GM19455 (cell line): ENCODE measurements around the gene C8A.

ENCODE experiments used
- ATAC-seq: cut with Tn5 transposase; IDR thresholded peaks from one replicate; pipeline ENCODE4 v1.9.1; 2021; ENCODE audit not compliant: unreplicated experiment

The C8A gene

DNA sequence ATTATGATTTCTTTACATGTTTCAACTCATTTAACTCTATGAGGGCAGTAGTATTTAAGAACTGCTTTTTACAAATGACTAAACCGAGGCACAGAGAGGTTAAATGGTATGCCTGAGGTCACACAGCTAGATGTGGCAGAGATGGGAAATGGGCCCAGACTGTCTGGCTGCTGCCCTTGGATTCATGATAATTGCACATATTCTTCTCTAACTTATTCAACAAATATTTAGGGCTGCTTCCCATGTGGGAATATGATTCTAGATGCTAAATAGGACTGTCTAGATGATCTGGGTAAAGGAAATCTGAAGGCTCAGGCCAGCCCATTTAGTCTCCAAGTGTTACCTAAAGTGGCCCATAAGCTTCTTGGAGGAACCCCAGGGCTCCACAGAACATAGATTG is 26.2 kb downstream of the C8A start:
- no peak for ATAC-seq

DNA sequence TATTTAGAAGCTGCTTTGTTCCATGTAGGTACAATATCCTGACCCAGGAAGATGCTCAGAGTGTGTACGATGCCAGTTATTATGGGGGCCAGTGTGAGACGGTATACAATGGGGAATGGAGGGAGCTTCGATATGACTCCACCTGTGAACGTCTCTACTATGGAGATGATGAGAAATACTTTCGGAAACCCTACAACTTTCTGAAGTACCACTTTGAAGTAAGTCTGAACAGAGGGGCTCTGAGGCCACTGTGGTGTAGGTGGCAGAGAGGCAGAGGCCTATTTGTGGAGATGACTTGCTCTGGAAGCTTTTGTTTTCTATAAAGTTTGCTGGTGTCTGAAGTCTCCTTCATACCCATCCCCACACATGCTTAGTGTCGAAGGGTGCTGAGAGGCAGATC is 26.8 kb downstream of the C8A start:
- no peak for ATAC-seq

DNA sequence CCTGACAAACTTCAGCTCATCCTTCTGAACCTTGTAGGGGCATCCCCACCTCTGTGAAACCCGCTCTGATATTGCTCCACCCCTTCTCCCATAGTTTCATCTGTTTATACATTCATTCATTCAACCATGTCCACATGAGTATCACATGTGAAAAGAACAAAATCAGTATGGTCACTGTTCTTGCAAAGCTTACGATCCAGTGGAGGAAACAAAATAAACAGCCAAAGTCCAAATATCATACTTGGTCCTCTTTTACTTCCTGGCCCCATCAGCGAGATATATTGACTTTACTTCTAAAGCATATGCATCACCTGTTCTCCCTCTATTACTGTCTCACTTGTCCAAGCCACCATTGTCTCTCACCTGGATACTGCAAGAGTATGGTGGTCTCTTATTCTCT is 35.6 kb downstream of the C8A start:
- ATAC-seq = no peak

DNA sequence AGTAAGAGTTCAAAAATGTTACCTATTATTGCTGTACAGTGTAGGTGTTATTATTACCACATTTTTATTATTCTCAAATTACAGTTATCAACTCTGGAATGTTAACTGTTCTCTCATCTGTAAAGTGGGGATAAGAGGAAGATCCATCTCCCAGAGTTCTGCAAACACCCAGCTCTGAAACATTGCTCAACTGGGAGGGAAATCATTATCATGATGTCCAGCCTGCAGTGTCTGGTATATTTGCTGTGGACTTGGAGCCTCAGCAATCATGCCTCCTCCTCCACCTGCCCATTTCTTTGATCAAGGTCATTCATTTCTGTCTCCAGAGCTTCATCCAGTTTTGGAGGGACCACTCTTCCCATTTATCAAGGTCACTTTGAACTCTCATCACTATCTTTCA is 39.4 kb downstream of the C8A start:
- no peak for ATAC-seq

DNA sequence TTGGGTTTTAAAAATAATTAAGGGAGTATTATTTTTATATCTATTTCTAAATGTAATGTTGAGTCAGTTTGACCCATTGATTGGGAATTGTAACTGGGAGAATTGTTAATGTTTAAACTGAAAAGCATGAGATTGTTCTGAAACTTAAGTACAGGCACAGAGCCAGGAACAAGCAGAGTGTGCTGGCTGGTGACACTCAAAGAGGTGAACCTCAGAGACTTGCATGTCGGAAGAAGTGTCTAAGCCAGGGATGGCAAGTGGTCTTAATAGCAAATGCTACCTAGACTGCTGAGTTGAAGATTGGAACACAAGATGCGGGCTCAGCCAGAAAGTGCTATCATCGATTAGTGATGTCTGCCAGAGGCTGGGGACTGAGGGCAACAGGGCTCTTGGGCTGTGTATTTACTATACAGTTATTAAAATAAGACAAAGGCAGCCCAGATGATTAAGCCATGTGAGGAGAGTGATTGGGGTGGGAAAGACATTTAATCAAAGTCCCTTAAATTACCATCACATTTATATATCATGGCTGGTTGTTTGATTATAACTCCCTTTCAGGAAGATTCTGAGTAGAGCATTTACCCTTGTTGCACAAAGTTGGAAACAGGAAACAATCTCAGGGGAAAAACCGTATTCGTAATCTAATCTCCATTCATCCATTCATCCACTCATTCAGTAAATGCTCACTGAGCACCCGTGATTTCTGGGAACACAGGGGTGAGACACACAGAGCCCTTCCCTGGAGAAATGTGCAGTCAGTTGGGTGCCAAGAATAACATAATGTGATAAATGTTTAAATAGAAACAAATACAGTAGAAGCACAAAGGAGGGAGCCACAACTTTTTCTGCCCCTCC is 42.8 kb downstream of the C8A start:
- no peak for ATAC-seq

DNA sequence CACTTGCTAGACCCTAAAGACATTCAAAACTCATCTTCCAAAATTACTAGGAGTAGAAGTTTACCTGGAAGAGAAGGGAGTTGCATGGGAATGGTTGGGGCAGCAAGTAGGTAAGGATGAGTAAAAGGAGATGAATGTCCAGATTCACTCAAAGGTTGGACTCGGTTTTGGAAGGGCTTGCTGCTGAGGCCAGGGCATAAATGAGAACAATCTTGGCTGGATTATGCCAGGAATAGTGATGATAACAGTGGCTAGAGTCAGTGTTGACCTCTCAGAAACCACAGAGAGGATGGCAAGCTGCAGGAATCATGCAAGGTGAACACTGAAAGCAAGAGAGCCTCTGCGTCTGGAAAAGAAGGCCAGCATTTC is 43.4 kb downstream of the C8A start:
- ATAC-seq = no peak

DNA sequence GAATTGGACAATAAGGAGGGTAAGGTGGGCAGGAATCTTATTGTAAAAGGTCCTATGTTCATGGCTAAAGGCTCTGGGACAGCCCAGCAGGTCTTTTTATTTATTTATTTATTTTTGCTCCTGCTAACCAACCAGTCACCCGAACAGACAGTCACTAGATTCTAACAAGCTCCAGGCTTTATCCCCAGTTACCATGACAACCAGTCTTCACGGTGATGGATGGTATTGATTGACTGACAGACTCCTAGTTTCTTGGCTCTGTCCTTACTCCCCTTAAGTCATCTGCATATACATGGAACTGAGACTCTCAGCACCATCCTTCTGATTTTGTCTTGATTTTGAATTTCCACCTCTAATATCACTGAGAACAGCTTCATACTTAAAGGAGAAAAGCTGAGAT is 44.3 kb downstream of the C8A start:
- no peak for ATAC-seq

DNA sequence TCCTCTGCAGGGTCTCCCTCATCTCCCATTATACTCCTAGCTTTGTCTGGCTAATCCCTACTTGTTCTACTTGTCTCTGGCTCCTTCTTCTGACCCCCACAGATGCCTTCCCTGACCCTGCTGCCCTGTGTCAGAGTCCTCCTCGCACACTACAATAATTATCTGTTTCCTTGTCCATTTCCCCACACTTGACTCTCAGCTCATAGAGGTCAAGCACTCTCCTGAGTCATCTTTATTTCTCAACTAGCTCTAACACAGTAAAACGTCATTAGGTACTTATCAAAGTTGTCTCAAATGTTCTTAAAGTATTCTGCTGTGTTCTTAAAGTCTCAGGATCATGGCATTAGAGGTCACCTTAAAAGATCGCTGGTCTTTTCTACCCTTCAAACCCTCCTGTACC is 47.1 kb downstream of the C8A start:
- no peak for ATAC-seq

DNA sequence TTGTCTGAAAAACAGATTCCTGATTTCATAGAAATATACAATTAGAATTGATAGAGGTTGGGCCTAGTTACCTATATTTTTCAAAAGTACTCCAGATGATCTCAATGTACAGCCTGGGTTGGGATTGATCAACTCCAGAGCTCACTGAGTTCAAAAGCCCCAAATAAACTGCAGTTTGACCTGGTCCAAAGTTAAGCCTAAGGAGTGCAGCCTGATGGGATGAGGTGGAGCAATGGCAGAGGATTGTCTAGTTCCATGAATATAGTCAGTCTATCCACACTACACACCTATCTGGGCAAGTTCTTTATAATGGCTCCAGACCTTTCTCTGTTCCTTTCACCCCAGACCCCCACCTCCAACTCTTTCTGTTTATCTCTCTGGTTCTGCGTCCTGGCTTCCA is 49.2 kb downstream of the C8A start:
- ATAC-seq = no peak

DNA sequence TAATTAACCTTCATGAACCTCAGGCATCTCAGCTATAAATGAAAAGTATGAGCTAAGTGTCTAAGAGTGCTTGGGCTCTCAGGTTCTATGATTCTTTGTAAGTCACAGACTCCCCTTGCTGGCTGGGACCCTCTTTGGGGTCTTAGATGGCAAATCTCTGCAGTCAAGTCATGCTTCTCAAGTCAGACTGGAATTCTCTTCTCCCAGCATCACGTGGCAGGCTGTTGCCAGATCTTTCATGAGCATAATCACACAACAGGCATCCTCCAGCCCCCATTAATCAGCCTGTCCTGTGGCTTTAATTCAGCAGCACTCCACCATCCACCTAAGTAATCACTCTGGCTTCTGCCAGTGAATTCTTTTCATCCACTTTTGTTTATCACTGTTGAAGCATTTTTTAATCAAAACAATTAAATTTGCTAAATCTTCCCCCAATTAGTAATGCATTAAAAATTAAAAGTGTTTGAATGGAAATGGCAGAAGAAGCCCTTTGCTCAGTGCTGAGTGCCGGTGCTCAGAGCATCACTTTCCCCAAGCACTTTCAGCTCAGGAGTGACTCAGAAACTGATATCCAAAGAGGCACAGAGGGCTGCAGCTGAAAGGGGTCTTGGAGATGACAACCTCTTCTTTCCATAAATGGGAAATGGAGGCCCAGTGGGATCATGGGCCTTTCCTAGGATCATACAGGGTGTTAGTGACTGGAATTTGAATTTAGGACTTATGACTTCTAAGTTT is 50.2 kb downstream of the C8A start:
- ATAC-seq = no peak

DNA sequence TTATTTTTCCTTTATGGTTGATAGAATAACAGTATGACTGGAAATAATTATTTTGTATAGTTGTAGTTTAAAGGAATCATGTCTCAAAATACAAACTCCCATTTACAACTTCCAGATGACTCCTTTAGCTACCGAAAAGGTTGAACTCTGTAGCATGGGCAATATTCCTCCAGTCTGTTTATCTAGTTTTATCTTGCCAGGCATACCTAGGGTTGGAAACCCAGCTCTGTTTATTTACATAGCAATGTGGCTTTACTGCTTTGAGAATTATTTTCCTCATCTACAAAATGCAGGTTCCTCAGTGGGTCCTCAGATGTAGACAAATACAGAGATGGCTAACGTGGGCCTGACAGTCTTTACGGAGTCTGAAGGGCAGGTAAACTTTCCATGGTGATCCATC is 51.1 kb downstream of the C8A start:
- no peak for ATAC-seq

DNA sequence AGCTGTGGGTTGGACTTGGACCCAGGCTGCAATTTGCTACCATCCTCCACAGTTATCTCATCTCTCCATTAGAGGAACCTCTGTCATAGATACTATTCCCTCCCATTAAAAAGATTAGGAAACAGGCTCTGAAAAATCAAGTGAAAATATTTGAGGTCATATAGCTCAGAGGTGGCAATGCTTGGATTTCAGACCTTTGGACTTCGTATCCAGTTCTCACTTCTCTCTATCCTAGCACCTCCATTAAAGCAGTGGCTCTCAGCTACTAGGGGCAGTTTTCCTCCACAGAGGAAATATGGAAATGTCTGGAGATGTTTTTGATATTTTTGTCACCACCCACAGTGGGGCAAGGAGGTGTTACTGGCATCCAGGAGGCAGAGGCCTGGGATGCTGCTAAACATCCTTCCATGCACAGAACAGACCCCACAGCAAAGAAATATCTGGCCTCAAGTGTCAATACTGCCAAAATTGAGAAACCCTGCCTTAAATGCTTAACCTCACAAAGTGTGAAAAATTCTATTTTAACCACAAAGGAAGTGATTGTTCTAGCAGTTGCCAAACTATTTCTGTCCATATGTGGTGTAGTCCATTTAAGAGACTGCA is 54.1 kb downstream of the C8A start:
- no peak for ATAC-seq

DNA sequence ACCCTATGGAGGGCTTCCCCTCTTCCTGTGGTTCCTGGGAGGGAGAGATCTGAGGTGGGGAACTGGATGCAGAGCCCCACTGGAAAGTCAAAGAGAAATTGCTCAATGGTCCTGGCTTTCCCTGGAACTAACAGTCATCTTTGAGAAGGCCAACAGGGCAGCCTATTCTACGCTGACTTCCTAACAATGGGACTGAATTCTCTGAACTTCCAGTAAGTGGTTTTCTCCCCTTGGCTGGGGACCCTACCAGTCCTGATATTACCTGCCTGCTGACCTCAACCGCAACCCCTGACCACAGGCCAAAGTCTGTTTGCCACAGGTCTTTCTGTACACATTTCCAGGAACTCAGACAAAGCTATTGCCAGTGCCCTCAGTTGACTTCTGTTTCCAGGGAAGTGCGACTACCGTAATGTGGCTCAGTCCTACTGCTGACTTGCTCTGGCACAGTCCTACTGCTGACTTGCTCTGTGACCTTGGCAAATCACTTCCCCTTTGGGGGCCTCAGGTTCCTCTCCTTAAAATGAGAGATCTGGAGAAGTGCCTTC is 55.9 kb downstream of the C8A start:
- no peak for ATAC-seq

DNA sequence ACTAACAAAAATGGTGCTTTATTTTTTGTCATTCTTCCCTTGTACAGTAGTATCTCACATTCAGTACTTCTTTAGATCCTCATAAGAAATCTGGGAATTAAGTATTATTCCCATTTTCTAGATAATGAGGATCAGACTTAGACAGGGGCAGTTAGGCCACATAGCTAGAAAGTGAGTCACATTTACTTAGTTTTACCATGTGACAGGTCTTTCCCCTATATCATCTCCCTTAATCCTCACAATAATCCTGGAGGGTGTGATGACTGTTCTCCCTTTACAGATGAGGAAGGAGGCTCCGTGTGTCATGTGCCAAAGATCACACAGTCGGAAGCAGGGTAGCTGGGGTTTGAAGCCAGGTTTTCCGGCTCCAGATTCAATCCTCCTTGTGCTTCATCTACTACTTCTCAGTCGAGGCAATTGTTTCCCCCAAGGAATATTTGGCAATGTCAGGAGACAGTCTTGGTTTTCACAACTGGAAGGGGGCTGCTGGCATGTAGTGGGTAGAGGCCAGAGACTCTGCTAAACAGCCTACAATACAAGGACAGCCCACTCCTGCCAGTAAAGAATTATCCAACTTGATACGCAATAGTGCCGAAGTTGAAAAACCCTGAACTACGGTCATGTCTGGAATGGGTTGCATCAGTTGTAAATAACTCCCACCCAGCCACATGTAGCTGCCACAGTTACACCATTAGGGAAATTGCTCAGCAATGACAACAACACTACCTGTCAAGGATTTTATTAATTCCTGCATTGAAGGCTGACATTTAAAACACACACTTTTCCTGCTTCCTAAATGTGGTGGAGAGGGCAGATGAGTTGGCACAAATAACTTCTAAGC is 56.7 kb downstream of the C8A start:
- ATAC-seq = no peak

DNA sequence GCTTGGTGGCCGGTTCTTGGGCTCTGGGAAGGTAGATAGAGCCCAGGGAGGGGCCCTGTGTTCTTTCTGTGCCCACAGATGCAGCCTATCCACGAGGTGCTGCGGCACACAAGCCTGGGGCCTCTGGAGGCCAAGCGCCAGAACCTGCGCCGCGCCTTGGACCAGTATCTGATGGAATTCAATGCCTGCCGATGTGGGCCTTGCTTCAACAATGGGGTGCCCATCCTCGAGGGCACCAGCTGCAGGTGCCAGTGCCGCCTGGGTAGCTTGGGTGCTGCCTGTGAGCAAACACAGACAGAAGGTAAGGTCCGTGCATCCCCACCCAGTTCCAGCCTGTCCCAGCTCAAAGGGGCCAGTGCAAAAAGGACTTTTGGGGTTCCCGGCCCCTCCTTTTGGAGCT is 57.7 kb downstream of the C8A start:
- ATAC-seq = no peak

DNA sequence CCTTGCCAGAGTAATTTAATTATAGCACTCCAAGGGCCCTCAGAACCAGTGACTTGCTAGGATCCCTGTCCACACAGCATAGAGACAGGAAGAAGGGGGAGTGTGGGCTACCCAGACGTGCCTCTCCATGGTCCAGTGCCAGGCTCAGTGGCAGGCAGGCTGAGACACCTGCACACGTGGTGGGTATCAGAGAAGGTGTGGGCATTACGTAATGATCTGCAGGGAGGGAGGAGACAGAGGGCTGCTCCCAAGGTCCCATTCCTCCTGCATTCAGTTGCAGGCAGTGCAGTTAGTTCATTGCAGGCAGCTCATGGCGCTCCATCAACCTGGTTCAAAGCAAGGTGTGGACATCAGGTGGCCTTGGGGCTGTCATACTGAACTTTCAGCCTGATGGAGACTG is 61.4 kb downstream of the C8A start:
- no peak for ATAC-seq

DNA sequence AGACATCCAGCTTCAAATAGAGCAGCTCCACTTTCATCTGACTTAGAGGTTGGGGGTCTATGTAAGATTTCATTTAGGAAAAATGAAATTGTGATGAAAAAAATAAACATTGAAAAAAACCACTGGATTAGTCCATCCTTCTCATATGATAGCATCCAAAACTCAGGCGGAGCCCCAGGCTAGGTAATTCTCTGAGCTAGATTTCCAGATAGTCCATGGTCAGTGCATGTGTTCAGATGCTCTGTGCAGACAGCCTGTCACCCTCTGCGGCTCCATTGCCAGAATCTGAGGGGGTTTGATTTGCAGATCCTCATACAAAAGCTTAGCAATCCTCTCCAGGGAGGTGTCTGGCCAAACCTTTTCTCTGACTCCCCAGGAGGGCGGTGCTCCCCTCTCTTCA is 62.0 kb downstream of the C8A start:
- no peak for ATAC-seq

DNA sequence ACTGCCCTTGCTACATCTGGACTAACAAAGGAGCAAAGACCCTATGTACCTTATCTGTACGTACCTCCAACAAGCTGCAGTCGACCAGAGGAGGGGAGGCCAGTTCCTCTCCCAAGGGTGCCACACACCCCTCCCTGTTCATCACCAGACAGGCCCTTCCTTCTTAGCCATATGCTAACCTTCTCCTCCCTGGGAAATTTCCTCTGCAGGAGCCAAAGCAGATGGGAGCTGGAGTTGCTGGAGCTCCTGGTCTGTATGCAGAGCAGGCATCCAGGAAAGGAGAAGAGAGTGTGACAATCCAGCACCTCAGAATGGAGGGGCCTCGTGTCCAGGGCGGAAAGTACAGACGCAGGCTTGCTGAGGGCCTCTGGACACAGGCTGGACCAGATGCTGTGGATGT is 62.8 kb downstream of the C8A start:
- ATAC-seq = no peak

DNA sequence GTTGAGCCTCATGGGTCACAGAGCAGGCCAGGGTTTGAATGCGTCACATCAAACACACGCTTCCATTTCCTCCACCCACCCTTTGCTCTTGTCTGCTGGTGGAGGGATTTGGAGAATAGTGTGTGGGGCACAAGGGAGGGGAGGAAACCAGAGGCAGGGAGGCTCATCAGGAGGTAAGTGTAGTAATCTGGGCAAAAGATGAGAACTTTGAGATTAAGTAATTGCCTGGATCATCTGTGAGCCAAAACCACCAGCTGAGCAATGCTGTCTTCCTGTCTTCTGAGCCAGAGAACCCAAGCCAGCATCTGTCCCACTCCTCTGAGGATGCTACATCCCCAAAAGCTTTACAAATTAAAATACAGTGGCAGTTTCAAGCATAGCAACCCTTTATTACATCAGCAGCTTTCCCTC is 66.0 kb downstream of the C8A start:
- no peak for ATAC-seq

DNA sequence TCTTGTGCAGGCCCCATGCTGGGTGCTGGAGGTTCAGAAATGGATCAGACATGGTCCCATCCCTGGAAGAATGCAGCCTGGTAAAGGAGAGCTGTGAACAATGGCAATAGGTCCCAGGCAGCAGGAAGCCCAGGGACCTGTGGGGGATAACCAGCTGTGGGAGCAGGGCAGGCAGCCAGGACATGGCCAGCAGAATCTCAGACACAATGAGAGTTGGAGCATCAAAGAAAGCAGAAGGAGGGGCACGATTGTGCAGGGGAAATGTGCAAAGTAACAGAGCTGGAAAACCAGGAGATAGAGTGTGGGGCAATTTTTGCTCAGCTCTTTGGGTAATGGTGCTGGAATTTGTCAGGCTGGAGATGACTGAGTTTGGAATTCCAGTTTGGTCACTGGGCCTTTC is 66.9 kb downstream of the C8A start:
- ATAC-seq = no peak

DNA sequence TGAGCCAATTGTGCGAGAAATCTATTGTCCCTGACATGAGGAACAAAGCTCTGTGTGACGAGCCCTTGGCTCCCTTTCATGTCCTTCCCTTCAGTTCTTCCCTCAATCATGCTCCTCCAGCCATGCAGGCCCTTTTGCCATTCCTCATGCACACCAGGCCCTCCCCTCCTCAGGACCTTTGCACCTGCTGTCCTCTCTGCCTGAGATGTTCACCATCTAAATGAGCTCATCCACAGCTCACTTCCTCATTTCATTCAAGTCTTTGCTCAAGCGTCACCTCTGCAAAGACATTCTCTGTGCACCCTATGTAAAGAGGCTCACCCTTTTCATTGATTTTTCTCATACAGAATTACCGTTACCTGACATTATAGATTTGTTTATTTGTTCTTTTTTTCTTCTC is 67.5 kb downstream of the C8A start:
- ATAC-seq = no peak
